GM12878 (cell line): Measurements from ENCODE around the gene SH3BP5. TPM values are rescaled to one million over a fixed set of nuclear protein-coding genes. Genes with fewer than 3 reads are reported as not detected.

Experiments
- BCL11A ChIP-seq: IDR thresholded peaks from 2 replicates; pipeline ENCODE4 v1.6.1; 2011; ENCODE audit warnings: low read depth, low read length
- IKZF2 ChIP-seq, 2 experiments: fragments of 450-650 bp; IDR thresholded peaks; 2 replicates each; pipeline ENCODE4 v1.6.1; 2017; ENCODE audit warnings: mild to moderate bottlenecking in 2 of 2, moderate library complexity in 2 of 2
- KDM1A ChIP-seq: fragments of 200-600 bp; sonication (generic); IDR thresholded peaks from 2 replicates; pipeline ENCODE4 v1.6.1; 2016; ENCODE audit warnings: borderline replicate concordance
- POLR2AphosphoS5 ChIP-seq: IDR thresholded peaks from 2 replicates; pipeline ENCODE4 v1.6.1; 2011; ENCODE audit warnings: mild to moderate bottlenecking, low read length, inconsistent platforms
- RFX5 ChIP-seq: IDR thresholded peaks from 2 replicates; pipeline ENCODE4 v1.6.1; 2011; ENCODE audit warnings: low read depth, low read length, improper control_type of control experiment
- SREBF2 ChIP-seq: IDR thresholded peaks from 2 replicates; pipeline ENCODE4 v1.6.1; 2012; ENCODE audit warnings: mild to moderate bottlenecking, low read length
- SRF ChIP-seq, 2 experiments: IDR thresholded peaks; 2 replicates each; pipeline ENCODE4 v1.6.1; 2011; ENCODE audit warnings: low read depth in 2 of 2, low read length in 2 of 2, mild to moderate bottlenecking in 1 of 2, moderate library complexity in 1 of 2
- SUZ12 ChIP-seq: fragments of 200-600 bp; sonication (generic); IDR thresholded peaks from one replicate; pipeline ENCODE4 v1.6.1; 2018; ENCODE audit warnings: antibody characterized with exemption, mild to moderate bottlenecking; ENCODE audit not compliant: unreplicated experiment
- TARDBP ChIP-seq: IDR thresholded peaks from 2 replicates; pipeline ENCODE4 v1.6.1; 2016; ENCODE audit warnings: borderline replicate concordance
- TCF12 ChIP-seq: IDR thresholded peaks from 2 replicates; pipeline ENCODE4 v1.6.1; 2011; ENCODE audit warnings: low read depth, mild to moderate bottlenecking, low read length
- YY1 ChIP-seq: IDR thresholded peaks from 2 replicates; pipeline ENCODE4 v1.6.1; 2011; ENCODE audit warnings: low read depth, mild to moderate bottlenecking, low read length
- ZNF207 ChIP-seq: fragments of 450-650 bp; IDR thresholded peaks from 2 replicates; pipeline ENCODE4 v1.6.1; 2014; ENCODE audit warnings: antibody characterized with exemption, mild to moderate bottlenecking, borderline replicate concordance
- ZNF592 ChIP-seq: fragments of 450-650 bp; IDR thresholded peaks from 2 replicates; pipeline ENCODE4 v1.6.1; 2017; ENCODE audit warnings: mild to moderate bottlenecking, moderate library complexity
- polyA plus RNA-seq, 11 experiments: library from polyadenylated mRNA; depleted of rRNA in 4 of 11; unstranded in 6 of 11; stranded (reverse) in 5 of 11; fragments of >200 nt; fragmentation: Nextera tagmentation in 4 of 11; fragmentation: Illumina TruSeq in 1 of 11; extraction: Ambion mirVana in 4 of 11; extraction: Trizol in 1 of 11; gene quantifications; 1 replicate in 1 of 11; 2 replicates in 10 of 11; pipeline versions ENCODE4 v1.2.1 to v1.2.3, GENCODE V29; 2011 to 2016; ENCODE audit warnings: inconsistent platforms in 2 of 11, missing spikeins in 2 of 11, low read depth in 1 of 11
- total RNA-seq, 4 experiments: library from RNA; depleted of rRNA in 3 of 4; stranded (reverse); fragments of >200 nt in 3 of 4; fragmentation: Illumina TruSeq in 1 of 4; extraction: Trizol in 1 of 4; gene quantifications; 2 replicates each; pipeline versions ENCODE4 v1.2.1 to v1.2.3, GENCODE V29; 2013 to 2021
- TF ChIP-seq, protein P1 (sequence below): fragments of 450-650 bp; formaldehyde crosslinking; IDR thresholded peaks from 2 replicates; pipeline ENCODE4 v1.4.0; 2020; ENCODE audit warnings: mild to moderate bottlenecking, moderate library complexity
- TF ChIP-seq, protein P2 (sequence below): fragments of 450-650 bp; conservative IDR thresholded peaks from 2 replicates; pipeline ENCODE4 v1.6.1; 2017; ENCODE audit warnings: mild to moderate bottlenecking, moderate library complexity

Gene SH3BP5
- total and polyA plus RNA-seq, 10 of the 15 experiments (the other 5 are each of a cell fraction or from before 2014, with no cell fraction given), result 14.9 to 87.5 (median 43.7) TPM

- TF ChIP-seq, protein P1, sequence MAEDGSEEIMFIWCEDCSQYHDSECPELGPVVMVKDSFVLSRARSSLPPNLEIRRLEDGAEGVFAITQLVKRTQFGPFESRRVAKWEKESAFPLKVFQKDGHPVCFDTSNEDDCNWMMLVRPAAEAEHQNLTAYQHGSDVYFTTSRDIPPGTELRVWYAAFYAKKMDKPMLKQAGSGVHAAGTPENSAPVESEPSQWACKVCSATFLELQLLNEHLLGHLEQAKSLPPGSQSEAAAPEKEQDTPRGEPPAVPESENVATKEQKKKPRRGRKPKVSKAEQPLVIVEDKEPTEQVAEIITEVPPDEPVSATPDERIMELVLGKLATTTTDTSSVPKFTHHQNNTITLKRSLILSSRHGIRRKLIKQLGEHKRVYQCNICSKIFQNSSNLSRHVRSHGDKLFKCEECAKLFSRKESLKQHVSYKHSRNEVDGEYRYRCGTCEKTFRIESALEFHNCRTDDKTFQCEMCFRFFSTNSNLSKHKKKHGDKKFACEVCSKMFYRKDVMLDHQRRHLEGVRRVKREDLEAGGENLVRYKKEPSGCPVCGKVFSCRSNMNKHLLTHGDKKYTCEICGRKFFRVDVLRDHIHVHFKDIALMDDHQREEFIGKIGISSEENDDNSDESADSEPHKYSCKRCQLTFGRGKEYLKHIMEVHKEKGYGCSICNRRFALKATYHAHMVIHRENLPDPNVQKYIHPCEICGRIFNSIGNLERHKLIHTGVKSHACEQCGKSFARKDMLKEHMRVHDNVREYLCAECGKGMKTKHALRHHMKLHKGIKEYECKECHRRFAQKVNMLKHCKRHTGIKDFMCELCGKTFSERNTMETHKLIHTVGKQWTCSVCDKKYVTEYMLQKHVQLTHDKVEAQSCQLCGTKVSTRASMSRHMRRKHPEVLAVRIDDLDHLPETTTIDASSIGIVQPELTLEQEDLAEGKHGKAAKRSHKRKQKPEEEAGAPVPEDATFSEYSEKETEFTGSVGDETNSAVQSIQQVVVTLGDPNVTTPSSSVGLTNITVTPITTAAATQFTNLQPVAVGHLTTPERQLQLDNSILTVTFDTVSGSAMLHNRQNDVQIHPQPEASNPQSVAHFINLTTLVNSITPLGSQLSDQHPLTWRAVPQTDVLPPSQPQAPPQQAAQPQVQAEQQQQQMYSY (CRISPR knock-in tag), result no peak
- TF ChIP-seq SUZ12 (no peak), POLR2AphosphoS5 (no peak), SRF (IDR thresholded peaks at IDR 0.05; ENCODE audit: low read depth in 2 of 2, low read length in 2 of 2) (no peak), ZNF592 (no peak), KDM1A (no peak), YY1 (no peak), RFX5 (no peak), BCL11A (no peak), SREBF2 (no peak), ZNF207 (no peak), TARDBP (no peak), TCF12 (peak; percentile 41; the same call in 1 of the 2 replicates), IKZF2 (IDR thresholded peaks at IDR 0.05) (peak in 1 of 2 experiments; percentile 84; a peak in 1 of 4 replicates)
- TF ChIP-seq, protein P2, sequence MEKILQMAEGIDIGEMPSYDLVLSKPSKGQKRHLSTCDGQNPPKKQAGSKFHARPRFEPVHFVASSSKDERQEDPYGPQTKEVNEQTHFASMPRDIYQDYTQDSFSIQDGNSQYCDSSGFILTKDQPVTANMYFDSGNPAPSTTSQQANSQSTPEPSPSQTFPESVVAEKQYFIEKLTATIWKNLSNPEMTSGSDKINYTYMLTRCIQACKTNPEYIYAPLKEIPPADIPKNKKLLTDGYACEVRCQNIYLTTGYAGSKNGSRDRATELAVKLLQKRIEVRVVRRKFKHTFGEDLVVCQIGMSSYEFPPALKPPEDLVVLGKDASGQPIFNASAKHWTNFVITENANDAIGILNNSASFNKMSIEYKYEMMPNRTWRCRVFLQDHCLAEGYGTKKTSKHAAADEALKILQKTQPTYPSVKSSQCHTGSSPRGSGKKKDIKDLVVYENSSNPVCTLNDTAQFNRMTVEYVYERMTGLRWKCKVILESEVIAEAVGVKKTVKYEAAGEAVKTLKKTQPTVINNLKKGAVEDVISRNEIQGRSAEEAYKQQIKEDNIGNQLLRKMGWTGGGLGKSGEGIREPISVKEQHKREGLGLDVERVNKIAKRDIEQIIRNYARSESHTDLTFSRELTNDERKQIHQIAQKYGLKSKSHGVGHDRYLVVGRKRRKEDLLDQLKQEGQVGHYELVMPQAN, result no peak
These were observed 12.8 kb upstream of the SH3BP5 start (continued) for GRCh38 chr3:15345066-15345607.
